H1 (cell line): ENCODE data around the gene GZF1. TPM values are rescaled to one million over a fixed set of nuclear protein-coding genes. Genes with fewer than 3 reads are reported as not detected.

Experiments used
- CBX5 ChIP-seq: fragments of 300-800, 300-1000 bp; sonication (generic); IDR thresholded peaks from 2 replicates; pipeline ENCODE4 v1.7.1; 2016; ENCODE audit warnings: antibody characterized with exemption, low read length, low read depth
- CHD2 ChIP-seq: IDR thresholded peaks from 2 replicates; pipeline ENCODE4 v1.6.1; 2012; ENCODE audit warnings: low read length, improper control_type of control experiment
- EZH2 ChIP-seq: fragments of 200-600 bp; sonication (generic); IDR thresholded peaks from 2 replicates; pipeline ENCODE4 v1.7.1; 2012; ENCODE audit warnings: low read depth, mild to moderate bottlenecking, moderate library complexity, low read length, inconsistent platforms; ENCODE audit not compliant: severe bottlenecking
- GABPA ChIP-seq: IDR thresholded peaks from 2 replicates; pipeline ENCODE4 v1.6.1; 2011; ENCODE audit warnings: mild to moderate bottlenecking, low read length, moderate library complexity, borderline replicate concordance; ENCODE audit not compliant: insufficient read depth
- HDAC6 ChIP-seq: IDR thresholded peaks from one replicate; pipeline ENCODE4 v1.7.1; 2012; ENCODE audit warnings: low read depth, mild to moderate bottlenecking, inconsistent platforms, low read length, moderate library complexity
- KDM4A ChIP-seq: IDR thresholded peaks from one replicate; pipeline ENCODE4 v1.7.1; 2012; ENCODE audit warnings: low read depth, mild to moderate bottlenecking, moderate library complexity, low read length, inconsistent platforms; ENCODE audit not compliant: severe bottlenecking
- MAFK ChIP-seq: IDR thresholded peaks from 2 replicates; pipeline ENCODE4 v1.6.1; 2012; ENCODE audit warnings: low read depth, mild to moderate bottlenecking, improper control_type of control experiment, low read length
- NRF1 ChIP-seq: IDR thresholded peaks from 2 replicates; pipeline ENCODE4 v1.6.1; 2011; ENCODE audit warnings: mild to moderate bottlenecking, low read depth, low read length, improper control_type of control experiment
- PHF8 ChIP-seq: fragments of 200-600 bp; sonication (generic); conservative IDR thresholded peaks from 2 replicates; pipeline ENCODE4 v1.7.1; 2012; ENCODE audit warnings: low read depth, mild to moderate bottlenecking, inconsistent platforms, low read length, moderate library complexity
- POLR2A ChIP-seq, 2 experiments: IDR thresholded peaks; 1 replicate in 1 of 2; 2 replicates in 1 of 2; pipeline ENCODE4 v1.6.1; 2011; ENCODE audit warnings: low read depth in 2 of 2, low read length in 2 of 2, mild to moderate bottlenecking in 2 of 2; ENCODE audit errors: control extremely low read depth in 1 of 2
- RAD21 ChIP-seq, 2 experiments: IDR thresholded peaks in 1 of 2; conservative IDR thresholded peaks in 1 of 2; 2 replicates each; pipeline ENCODE4 v1.6.1; 2011; ENCODE audit warnings: low read depth in 2 of 2, low read length in 2 of 2, improper control_type of control experiment in 1 of 2, inconsistent platforms in 1 of 2, mild to moderate bottlenecking in 1 of 2, moderate library complexity in 1 of 2
- RXRA ChIP-seq: IDR thresholded peaks from 2 replicates; pipeline ENCODE4 v1.6.1; 2011; ENCODE audit warnings: low read depth, mild to moderate bottlenecking, low read length, moderate library complexity; ENCODE audit not compliant: insufficient read depth
- SAP30 ChIP-seq: fragments of 300-600 bp; sonication (generic); IDR thresholded peaks from 2 replicates; pipeline ENCODE4 v1.7.1; 2012; ENCODE audit warnings: low read length, moderate library complexity, mild to moderate bottlenecking, inconsistent platforms; ENCODE audit not compliant: insufficient read depth, insufficient replicate concordance
- SIRT6 ChIP-seq: IDR thresholded peaks from one replicate; pipeline ENCODE4 v1.7.1; 2012; ENCODE audit warnings: low read length, inconsistent platforms
- SP2 ChIP-seq: IDR thresholded peaks from 2 replicates; pipeline ENCODE4 v1.6.1; 2012; ENCODE audit warnings: mild to moderate bottlenecking, low read length, inconsistent platforms
- SP4 ChIP-seq: IDR thresholded peaks from 2 replicates; pipeline ENCODE4 v1.6.1; 2012; ENCODE audit warnings: low read length, inconsistent platforms
- polyA plus RNA-seq, 7 experiments: library from polyadenylated mRNA; depleted of rRNA in 3 of 7; stranded (reverse) in 5 of 7; unstranded in 2 of 7; fragments of >200 nt in 5 of 7; fragments of 200-250 nt in 2 of 7; gene quantifications; 1 replicate in 5 of 7; 2 replicates in 1 of 7; 4 replicates in 1 of 7; pipeline versions ENCODE4 v1.2.1 to v1.2.3, GENCODE V29; 2011 to 2013; ENCODE audit warnings: missing spikeins in 2 of 7, mixed read lengths in 2 of 7
- total RNA-seq: library from RNA; stranded (reverse); fragmentation: NEBNext Ultra II Directional; extraction: Animal tissue kit (Norgen Biotek cat#: 25700); gene quantifications from 2 replicates; pipeline ENCODE4 v1.2.1, GENCODE V29; 2021
- TF ChIP-seq, protein P1 (sequence below): IDR thresholded peaks from 2 replicates; pipeline ENCODE4 v1.6.1; 2011; ENCODE audit warnings: low read length, improper control_type of control experiment
- TF ChIP-seq, protein P2 (sequence below): IDR thresholded peaks from 2 replicates; pipeline ENCODE4 v1.6.1; 2012; ENCODE audit warnings: low read length, inconsistent platforms

The GZF1 gene
- total and polyA plus RNA-seq, 2 of the 8 experiments (the other 6 are each of a cell fraction or from before 2014, with no cell fraction given) = 8.2 to 11.9 TPM

DNA sequence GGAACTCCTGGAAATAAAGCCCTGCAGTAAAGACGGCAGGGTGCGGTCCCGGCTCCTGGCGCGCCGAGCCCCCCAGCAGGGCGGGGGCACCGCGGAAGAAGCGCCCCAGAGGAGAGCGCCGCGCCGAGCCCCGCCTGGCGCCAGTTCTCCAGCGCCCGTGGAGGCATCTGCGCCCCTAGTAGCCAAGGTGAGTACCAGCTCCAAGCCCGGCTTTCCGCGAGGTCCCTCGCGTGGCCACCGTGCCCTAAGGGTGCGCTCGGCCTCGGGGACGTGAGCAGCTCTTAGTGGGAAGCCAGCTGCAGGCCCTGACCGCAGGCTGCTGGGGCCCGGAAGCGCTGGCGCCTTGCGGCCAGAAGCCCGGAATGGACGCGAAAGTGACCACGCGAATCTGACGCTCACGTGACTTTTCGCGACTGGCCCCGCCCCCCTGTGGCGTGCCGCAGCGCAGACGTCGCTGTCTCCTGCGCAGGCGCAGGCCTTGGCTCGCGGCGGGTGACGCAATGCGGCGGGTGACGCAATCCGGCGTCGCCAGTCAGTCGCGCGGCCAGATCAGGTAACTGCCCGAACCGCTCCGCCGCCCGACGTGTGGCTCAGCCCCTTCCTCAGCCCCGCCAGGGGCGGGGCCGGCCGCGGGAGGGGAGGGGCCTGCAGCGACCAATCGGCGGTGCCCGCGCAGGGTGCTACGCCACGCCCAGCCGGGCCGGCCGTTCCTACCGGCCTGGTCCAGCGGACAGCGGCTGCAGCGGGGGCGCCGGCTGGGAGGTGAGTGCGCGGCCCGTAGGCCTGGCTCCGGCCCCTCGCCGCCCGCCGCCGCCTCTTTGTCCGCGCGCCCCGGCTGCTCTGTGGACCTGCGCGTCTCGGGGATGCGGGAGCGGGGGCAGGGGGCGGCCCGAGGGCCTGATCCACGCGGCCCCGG is at the start of gene GZF1 (continued):
- TF ChIP-seq, protein P1, sequence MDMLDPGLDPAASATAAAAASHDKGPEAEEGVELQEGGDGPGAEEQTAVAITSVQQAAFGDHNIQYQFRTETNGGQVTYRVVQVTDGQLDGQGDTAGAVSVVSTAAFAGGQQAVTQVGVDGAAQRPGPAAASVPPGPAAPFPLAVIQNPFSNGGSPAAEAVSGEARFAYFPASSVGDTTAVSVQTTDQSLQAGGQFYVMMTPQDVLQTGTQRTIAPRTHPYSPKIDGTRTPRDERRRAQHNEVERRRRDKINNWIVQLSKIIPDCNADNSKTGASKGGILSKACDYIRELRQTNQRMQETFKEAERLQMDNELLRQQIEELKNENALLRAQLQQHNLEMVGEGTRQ = peak; percentile 94
- TF ChIP-seq GABPA (no peak), POLR2A (IDR thresholded peaks at IDR 0.05; ENCODE audit: control extremely low read depth in 1 of 2, low read depth in 2 of 2, low read length in 2 of 2) (peak; percentile 43 to 95), PHF8 (peak; percentile 75), KDM4A (peak; percentile 87), HDAC6 (no peak), EZH2 (no peak), SIRT6 (no peak), SP4 (0 out of 2 replicates have a peak, but pooled peaks have one; percentile 26), SP2 (no peak), CBX5 (no peak), MAFK (no peak), NRF1 (peak; percentile 95), CHD2 (0 out of 2 replicates have a peak, but pooled peaks have one; percentile 15), RXRA (no peak), RAD21 (IDR thresholded peaks at IDR 0.05 in 1 of 2, conservative IDR thresholded peaks at IDR 0.05 in 1 of 2; ENCODE audit: low read depth in 2 of 2, low read length in 2 of 2) (0 out of 4 replicates have a peak, but pooled peaks of 1 of the 2 experiments have one; percentile 5), SAP30 (no peak)
- TF ChIP-seq, protein P2, sequence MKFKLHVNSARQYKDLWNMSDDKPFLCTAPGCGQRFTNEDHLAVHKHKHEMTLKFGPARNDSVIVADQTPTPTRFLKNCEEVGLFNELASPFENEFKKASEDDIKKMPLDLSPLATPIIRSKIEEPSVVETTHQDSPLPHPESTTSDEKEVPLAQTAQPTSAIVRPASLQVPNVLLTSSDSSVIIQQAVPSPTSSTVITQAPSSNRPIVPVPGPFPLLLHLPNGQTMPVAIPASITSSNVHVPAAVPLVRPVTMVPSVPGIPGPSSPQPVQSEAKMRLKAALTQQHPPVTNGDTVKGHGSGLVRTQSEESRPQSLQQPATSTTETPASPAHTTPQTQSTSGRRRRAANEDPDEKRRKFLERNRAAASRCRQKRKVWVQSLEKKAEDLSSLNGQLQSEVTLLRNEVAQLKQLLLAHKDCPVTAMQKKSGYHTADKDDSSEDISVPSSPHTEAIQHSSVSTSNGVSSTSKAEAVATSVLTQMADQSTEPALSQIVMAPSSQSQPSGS = peak; percentile 86; the same call in 1 of the 2 replicates
